Hematopoietic multipotent progenitor cell treated with erythropoietin and hydrocortisone succinate and interleukin-3 and kit ligand, for 8 days (in vitro differentiated cells): ENCODE measurements around the gene ITGB3BP.
"Not testable (repeated sequence)": the region's sequence is repeated elsewhere in the genome, so short reads cannot be mapped to it uniquely, and the experiment has no call there.

Source experiments
- DNase-seq: peaks from one replicate; pipeline ENCODE4 v3.0.0-alpha.2; 2015

ITGB3BP gene, protein sequence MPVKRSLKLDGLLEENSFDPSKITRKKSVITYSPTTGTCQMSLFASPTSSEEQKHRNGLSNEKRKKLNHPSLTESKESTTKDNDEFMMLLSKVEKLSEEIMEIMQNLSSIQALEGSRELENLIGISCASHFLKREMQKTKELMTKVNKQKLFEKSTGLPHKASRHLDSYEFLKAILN

DNA sequence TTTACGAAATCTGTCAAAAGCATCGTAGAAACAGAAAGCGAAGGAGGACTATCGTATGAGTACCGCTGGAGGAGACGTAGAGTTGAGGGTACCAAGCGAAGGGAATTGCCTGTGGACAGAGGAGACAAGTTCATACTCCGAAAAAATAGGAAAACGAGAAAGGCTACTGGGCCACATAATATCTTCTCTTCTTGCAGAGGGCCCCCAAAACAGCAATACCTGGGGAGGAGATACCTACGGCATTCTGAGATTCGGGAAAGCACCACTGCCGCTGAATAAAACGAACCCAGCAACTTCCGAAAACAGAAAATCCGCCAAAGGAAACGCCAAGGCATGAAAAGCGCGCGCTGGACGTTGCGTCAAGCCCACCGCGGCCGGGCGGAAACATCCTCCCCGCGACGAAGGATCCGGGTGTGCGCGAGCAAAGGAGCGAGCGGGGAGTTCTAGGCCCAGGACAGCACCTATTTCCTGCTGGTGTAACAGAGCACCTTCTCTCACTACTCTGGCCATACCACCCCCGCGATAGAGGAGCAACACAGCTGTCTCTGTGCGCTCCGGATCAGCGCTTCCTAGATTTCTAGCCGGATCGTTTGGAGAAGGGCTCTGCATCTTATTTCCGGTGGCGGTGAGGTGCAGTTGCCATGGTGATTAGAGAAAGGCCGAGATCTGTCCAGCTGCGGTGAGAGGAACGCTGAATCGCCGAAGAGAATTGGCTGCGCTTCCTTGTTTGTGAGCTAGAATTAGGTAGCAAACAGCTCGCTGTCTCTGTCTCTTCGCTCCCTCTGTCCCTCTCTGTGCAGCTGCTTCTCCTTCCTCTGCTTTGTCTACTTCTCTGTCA is at the start of gene ITGB3BP, which contains the start of gene EFCAB7:
ITGB3BP (minus strand) TSS at position 335 of the 838 bp plus-strand sequence; CDS start at position 243, 92 bp downstream.
EFCAB7 (plus strand) TSS at position 635 of the 838 bp plus-strand sequence. CDS start 2,048 bp downstream, outside the sequence.
- peak; percentile 94 for DNase-seq

DNA sequence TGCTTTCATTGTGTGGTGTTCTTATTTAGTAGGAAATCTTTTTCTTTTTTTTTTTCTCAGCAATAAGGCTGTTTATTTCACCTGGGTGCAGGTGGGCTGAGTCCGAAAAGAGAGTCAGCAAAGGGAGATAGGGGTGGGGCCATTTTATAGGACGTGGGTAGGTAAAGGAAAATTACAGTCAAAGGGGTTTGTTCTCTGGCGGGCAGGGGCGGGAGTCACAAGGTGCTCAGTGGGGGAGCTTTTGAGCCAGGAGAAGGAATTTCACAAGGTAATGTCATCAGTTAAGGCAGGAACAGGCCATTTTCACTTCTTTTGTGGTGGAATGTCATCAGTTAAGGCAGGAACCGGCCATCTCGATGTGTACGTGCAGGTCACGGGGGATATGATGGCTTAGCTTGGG is 49.7 kb upstream of the ITGB3BP start:
- DNase-seq, result not testable (repeated sequence)

DNA sequence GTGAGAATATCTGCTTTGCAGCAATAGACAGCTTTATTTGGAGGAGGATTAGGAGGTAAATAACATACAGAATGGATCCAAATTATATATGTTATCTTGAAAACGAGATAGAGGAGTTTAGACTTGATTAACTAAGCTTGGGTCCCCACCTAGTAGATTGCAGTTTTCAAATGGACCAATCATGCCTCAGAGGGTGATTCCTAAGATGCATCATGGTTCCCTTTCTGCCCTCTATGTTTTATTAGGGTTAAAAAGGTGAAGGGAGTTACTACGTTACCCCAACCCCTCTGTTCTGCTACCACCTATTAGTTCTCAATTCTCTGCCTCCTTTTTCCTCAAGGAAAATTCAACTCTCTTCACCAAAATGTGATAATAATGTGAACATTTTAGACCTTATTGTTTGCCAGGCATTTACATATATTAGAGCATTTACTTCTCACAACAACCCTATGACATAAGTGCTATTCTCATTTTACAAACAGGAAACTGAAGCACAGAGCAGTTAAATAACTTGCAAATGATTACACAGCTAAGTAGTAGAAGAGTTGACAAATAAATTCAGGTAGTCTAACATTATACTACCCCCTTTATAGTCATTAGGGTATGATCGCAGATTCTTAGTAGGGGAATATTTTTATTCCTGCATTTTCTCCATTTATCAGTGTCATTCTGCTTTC is 46.8 kb upstream of the ITGB3BP start:
- no peak for DNase-seq

DNA sequence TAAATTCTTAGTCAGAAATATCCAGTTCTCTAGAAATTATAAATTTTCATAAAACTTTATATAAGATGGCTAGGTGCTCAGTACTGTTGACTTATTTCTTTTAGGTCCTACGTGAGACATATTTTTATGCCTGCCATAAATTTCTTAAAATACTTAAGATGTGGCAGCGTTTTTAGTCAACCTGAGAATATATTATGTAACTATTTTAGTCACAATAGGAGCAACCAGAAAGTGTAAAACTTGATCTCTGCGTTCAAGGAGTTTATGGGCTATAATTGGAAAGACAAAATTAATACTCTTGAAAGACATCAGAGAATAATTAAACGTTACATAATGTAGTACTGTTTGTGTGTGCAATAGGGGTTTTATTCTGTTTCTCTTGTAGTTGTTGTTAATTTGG is 46.0 kb upstream of the ITGB3BP start:
- DNase-seq, result no peak

DNA sequence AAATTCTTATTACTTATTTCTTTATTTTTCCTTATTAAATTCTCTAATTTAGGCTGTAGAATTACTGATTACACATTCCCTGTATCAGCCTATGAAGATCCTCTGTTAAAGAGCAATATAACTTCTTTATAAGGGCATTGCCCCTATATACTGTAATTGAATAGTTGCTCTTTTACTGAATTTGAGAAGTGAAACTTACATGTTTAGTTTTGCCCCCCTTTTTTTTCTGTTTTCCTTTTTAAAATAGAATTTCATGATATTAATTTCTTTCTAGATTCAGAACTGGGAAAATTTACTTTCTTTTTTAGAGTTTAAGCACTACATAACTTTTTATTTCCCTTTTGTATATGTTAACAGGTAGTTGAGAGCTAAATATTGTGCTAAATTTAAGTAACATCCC is 40.7 kb upstream of the ITGB3BP start:
- no peak for DNase-seq

DNA sequence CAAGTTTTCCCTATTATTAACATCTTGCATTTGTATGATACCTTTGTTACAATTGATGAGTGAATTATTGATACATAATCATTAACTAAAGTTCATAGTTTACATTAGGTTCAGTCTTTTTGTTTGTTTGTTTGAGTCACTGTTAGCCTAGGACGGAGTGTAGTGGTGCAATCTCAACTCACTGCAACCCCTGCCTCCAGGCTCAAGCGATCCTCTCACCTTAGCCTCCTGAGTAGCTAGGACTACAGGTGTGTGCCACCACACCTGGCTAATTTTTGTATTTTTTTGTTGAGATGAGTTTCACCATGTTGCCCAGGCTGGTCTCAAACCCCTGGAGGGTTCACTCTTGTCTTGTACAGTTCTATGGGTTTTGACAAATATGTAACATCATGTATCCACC is 36.3 kb upstream of the ITGB3BP start:
- DNase-seq, result no peak

DNA sequence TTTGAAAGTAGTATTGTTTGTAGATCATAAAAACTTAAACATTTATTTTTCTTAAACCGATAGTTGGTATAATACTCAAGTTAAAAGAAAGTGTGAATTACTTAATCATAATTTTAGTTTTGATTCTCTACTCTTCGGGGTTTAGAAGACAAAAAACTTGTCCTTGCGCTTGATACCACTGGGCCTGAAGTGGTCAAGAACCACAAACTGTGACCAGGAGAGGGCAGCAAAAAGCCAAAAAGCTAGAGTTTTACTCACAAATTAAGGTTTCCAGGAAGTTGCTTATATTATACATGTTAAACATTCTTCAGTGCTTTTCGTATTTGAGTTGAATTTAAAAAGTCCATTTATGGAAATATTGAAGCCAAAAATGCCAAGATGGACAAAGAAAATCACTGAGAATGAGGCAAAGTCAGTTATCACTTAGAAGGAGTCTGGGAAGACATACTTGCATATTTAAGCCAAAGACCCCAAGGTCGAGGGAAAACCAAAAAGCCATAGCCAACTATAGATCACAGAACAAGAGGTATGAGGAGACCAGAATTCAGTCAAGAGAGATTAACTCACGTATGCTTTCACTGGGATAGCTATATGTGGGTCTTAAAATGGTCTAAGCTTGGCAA is 34.5 kb upstream of the ITGB3BP start:
- peak; percentile 57 for DNase-seq

DNA sequence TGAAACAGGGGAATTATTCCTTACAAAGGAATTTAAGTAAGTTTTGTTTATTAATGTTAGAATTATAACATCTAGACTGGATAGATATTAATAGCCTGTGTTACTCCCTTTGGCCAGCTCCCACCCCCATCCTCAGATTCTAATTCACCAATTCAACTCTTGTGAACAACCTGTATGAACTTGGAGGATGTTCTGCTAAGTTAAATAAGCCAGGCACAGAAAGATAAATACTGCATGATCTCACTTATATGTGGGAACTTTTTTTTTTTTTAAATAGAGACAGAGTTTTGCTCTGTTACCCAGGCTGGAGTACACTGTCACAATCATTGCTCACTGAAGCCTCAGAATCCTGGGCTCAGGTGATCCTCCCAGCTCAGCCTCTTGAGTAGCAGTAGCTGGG is 32.5 kb upstream of the ITGB3BP start:
- DNase-seq, result no peak

DNA sequence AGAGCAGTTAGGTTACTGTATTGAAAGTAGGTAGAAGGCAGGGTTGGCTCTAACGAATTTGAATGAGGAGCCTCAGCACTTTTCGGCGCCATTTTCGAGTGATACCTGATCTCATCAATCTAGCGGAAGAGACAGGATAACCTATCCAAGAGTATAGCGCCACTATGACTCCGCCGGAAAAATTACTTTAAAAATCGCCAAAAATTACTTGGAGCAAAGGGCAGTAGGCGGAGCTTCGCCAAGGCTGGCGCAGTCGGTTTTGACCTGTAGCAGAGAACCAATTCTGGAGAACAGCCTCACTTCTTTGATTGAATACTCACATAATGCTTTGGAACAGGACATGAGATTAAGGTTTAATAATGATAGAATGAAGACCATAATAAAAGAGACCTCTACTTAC is 25.9 kb upstream of the ITGB3BP start:
- DNase-seq, result no peak

DNA sequence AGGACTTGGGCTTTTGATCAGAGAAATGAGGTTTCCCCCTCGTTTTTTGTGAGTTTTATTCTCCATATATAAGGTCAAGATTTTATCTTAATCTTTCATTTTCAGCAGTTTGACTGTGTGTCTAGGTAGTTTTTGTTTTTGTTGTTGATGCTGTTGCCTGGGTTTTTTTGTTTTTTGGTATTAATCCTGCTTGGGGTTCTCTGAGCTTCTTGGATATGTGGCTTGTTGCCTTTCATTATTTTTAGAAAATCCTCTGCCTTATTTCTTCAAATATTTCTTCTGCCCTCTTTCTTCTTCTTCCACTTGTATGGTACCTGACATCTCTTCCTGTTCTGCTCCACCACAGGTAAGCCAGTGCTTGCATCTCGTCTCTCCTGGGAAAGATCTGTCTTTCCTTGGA is 25.3 kb upstream of the ITGB3BP start:
- DNase-seq, result no peak

DNA sequence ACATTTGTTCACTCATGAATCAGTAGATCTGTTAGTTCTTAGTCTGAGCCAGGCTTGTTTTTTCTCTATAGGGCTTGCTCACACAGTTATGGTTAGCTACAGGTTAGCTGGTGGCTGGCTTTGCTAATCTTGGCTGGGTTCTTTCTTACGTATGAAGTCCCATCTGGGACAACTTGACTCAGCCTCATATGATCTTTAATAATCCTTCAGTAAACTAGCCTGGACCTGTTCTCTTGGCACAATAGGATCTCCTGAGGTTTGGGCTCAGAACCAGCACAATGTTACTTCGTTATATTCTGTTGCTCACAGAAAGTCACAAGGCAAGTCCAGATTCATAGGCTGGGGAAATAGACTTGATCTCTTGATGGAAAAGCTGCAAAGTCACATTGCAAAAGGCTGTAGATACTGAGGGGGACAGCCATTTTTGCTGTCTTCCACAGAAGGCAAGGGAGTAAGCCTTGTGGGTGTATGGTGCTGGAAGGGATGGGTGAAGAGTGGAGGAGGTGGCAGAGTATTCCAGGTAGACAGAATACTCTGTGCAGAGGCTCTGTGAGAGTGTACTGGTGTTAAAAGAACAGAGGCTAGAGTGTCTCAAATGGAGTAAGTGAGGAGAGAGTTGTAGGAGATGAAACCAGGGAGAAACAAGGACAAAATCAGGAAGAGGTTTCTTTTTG is 24.7 kb upstream of the ITGB3BP start:
- no peak for DNase-seq

DNA sequence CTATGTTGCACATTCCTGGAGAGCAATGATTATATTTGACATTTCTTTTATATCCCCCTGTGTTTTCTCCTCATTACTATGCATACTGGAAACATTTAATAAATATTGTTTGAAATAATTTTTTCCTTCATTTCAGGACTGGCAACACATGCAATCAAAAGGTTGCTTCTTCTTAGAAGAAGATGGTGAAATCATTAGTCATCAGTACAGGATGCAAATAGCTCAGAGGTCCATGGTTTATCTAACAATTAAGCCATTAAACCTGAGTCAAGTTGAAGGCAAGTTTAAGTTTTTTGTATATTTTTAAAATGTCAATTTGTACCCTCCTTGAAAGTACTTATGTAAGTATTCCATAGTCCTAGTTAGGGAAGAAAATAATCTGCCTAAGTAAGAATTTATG is 22.8 kb upstream of the ITGB3BP start:
- no peak for DNase-seq

DNA sequence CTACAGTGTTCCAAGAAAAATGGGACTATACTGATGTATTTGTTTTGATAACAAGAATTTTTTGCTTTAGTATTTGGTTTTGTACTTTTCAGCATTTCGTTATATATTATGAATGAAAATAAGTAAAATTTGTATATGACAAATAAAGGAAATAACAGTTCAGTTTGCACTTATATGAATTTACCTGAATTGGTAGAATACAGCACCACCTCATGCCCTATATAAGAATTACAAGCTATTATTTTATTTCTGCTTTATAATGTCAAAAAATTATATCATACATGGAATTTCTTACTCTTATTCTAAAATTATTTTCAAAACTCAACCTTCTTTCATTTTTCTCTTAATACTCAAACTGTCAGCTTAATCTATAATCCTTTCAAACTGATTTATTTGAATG is 14.9 kb upstream of the ITGB3BP start:
- peak; percentile 42 for DNase-seq

DNA sequence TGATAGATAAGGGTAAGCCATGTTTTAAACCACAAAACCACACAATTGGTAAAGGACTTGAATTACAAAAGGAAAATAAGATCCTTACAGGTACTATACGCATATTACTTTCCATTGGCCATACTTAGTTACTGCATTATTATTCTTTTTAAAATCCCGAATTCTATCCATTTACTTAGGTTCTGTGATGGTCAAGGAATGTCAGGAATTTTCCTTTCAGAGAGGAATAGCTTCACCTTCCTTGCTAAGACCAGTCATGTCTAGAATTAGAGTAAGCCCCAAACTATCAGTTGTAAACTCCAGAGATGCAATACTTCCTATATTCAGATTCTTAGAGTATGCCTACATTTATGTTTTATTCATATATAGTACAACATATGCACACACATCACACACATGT is 14.0 kb upstream of the ITGB3BP start:
- no peak for DNase-seq

DNA sequence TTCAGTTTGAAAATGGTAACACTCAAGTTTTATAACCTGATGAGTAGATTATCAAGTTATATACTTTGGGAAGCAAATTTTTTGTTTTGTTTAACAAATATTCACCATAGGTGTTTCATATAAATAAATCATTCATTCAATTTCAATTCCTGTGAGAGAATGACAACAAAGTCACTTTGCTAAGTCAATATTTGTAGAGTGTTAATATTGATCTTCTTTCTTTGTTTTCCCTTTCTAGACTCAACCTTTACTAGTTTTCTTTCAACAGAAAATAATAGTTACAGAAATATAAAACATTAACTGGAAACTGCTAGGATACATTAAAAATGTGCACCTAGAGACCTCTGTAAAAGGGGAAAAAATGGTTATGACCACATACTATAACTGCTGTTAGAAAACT is 11.4 kb upstream of the ITGB3BP start:
- DNase-seq, result no peak

DNA sequence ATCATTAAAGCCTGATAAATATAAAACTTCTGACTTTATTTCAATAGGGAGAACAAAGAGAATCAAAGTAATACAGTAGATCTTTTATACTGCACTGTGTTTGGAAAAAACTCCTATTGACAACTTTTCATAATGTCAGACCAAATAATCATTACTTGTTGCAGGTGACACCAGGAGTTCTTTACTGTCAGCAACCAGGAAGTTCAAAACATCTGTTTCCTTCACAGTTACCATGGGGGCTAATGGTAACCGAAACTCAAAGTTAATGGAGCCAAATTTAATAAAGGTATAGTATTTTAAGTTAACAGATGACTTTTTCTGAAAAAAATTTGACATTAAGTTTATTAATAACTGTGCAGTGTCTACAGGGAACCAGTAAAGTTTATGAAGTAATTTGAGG is 10.9 kb upstream of the ITGB3BP start:
- no peak for DNase-seq

DNA sequence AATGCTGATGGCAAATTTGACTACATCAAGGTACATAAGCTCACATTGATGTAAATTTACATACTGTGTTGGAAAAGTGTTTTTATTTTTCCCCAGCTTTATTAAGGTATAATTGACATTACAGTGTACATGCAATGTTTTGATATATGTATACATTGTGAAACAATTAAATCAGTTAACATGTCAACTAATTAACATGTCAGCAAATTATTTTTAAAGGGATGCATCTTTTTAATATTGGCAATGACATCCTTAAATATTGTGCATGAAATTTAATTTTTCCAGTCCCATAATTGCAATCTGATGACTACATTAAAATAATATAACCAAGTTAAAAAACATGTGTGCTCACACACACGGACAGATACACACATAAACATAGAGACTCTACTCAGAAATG is 9.7 kb upstream of the ITGB3BP start:
- DNase-seq, result no peak

DNA sequence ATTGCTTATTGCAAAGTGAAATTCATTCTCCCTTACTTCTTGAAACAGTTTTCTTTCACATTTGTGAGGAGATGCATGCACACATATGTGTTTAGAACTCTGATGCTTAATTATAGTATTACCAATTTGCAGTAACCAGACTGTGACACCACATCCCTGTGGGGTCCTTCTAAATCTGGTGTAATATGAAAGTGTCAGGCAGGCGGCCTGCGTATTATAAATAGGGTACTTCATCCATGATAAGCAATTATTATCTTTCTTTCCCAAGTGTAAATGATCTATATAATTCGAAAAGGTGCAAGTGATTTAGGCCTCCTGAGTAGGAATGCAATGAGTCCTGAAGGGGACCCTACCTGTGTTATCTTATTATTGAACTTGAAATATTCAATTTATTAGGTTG is 1.2 kb upstream of the ITGB3BP start:
- DNase-seq, result peak; percentile 13

DNA sequence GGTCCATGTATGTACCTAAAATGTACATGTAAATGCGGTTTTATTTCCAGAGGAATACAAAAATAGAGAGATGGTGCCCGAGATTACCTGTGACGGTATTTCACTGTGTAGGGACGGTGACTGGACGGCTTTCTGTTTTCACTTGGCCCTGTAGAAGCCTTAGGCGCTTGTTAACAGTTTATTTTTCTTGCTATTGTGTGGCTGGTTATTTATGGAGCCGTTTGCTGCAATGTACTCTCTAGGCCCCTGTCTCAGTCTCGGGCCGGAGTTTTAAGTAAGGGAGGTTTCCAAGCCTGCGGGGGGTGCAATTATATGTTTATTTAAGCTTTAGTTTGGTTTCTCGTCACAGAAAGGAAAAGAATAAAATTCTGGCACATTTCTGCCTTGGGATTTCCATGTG is 713 bp upstream of the ITGB3BP start:
- no peak for DNase-seq

DNA sequence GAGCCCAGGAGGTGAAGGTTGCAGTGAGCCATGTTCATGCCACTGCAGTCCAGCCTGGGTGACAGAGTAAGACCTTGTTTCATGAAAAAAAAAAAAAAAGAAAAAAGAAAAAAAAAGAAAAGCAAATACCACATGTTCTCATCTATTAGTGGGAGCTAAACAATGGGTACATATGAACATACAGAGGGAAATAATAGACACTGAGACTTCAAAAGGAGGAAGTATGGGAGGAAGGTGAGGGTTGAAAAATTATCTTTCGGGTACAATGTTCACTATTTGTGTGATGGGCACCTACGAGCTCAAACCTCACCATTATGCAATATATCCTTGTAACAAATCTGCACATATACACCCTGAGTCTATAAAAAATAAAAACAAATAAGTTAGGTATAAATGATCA is 6.4 kb downstream of the ITGB3BP start:
- DNase-seq, result no peak

DNA sequence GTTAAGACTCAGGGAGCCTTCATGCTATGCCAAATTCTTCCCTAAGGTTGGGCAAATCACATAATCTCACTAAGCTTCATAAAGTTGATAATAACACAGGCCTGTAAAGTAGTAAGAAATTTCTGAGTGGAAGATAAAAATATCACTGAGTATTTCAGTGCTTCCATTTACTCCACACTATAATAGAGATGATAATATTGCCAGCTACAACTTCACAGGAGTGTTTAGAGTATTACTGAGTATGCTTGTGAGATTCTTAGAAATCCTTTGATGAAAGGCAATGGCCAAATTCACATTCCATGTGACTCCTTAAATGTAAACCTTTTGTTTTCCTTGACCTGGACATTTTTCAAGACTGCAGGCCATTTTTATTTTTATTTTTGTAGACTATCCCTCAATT is 10.4 kb downstream of the ITGB3BP start:
- DNase-seq, result no peak

DNA sequence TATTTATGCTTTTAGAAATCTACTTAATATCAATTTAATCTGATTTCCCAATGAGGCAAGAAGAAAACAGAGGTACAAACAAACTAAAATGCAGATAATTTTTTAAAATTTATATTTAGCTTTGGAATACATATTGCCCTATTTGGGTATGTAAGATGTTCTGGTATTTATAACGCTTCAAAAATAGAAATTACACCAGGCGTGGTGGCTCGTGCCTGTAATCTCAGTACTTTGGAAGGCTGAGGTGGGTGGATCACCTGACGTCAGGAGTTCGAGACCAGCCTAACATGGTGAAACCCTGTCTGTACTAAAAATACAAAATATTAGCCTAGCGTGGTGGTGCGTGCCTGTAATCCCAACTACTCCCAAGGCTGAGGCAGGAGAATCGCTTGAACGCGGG is 13.3 kb downstream of the ITGB3BP start:
- no peak for DNase-seq

DNA sequence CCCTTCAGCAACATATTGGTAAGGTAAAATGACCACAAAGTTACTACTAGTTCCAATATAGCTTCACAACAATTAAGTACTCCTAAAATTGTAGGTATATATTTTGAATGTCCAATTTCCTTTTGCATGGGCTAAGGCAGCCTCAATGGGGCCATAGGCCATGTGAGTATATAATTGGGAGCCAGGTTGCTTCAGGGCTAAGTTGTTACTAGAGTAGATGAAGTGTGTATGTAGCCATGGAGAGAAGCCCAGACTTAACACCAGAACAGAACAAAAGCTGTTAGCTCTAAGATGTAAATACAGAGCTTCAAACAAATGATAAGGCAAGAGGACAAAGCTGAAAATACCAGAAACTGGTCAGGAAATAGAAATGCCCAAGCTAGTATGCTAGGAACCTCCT is 16.2 kb downstream of the ITGB3BP start:
- DNase-seq, result no peak
